Measurements from ENCODE around the gene PTMS.

The PTMS gene

GRCh38 chr12:6788972-6789924, 23.1 kb downstream of the PTMS start, which contains the start of gene CD4:
Gene CD4, plus strand, starts transcription at chr12:6789528. Its CDS starts 10,611 bp downstream, at chr12:6800139.
- no peak for DNase-seq (ENCODE audit: low read depth)

GRCh38 chr12:6790496-6791150, 24.5 kb downstream of the PTMS start:
- DNase-seq (ENCODE audit: low read depth): no peak

GRCh38 chr12:6791931-6792520, 25.9 kb downstream of the PTMS start:
- DNase-seq (ENCODE audit: low read depth): no peak

GRCh38 chr12:6792522-6793201, 26.5 kb downstream of the PTMS start:
- no peak for DNase-seq (ENCODE audit: low read depth)

GRCh38 chr12:6795088-6795487, 28.9 kb downstream of the PTMS start:
- no peak for DNase-seq (ENCODE audit: low read depth)

- no peak for DNase-seq (ENCODE audit: low read depth)
These were observed 30.4 kb downstream of the PTMS start for GRCh38 chr12:6796576-6796975.

GRCh38 chr12:6799147-6799546, 33.0 kb downstream of the PTMS start:
- DNase-seq (ENCODE audit: low read depth): no peak

GRCh38 chr12:6807170-6807569, 41.0 kb downstream of the PTMS start:
- DNase-seq (ENCODE audit: low read depth): no peak

- DNase-seq (ENCODE audit: low read depth): no peak
These were observed 42.9 kb downstream of the PTMS start for GRCh38 chr12:6809056-6809455.

- DNase-seq (ENCODE audit: low read depth): no peak
These were observed 44.6 kb downstream of the PTMS start for GRCh38 chr12:6810758-6811157.

GRCh38 chr12:6813363-6813762, 47.2 kb downstream of the PTMS start:
- DNase-seq (ENCODE audit: low read depth): no peak

- no peak for DNase-seq (ENCODE audit: low read depth)
These were observed 50.4 kb downstream of the PTMS start for GRCh38 chr12:6816598-6816997.

GRCh38 chr12:6817098-6817497, 50.9 kb downstream of the PTMS start:
- DNase-seq (ENCODE audit: low read depth): no peak

- DNase-seq (ENCODE audit: low read depth): no peak
These were observed 51.5 kb downstream of the PTMS start for GRCh38 chr12:6817662-6818157.

- no peak for DNase-seq (ENCODE audit: low read depth)
These were observed 52.1 kb downstream of the PTMS start for GRCh38 chr12:6818222-6818621.

GRCh38 chr12:6818645-6819044, 52.5 kb downstream of the PTMS start:
- DNase-seq (ENCODE audit: low read depth): no peak

GRCh38 chr12:6819106-6820030, 53.2 kb downstream of the PTMS start:
- no peak for DNase-seq (ENCODE audit: low read depth)

- DNase-seq (ENCODE audit: low read depth): no peak
These were observed 54.0 kb downstream of the PTMS start for GRCh38 chr12:6820166-6820565.

All from activated gamma-delta T cell treated with anti-CD3 and anti-CD28 coated beads, Interleukin-2, amount 50 U/mL, for 16 hours (primary cell).